Trophoblast cell (in vitro differentiated cells and primary cell): ENCODE data around the gene TSPAN5.

ENCODE experiments used
- DNase-seq, 2 donors: peaks; one replicate each; pipeline ENCODE4 v3.0.0-alpha.2; 2016
- H2AFZ ChIP-seq: 2 replicates; pipeline ENCODE4 v1.6.1; 2013; ENCODE audit warnings: low read length, moderate library complexity, mild to moderate bottlenecking; ENCODE audit not compliant: insufficient read depth, poor library complexity
- H2AK5ac ChIP-seq: 2 replicates; pipeline ENCODE4 v1.6.1; 2013; ENCODE audit warnings: mild to moderate bottlenecking, low read length
- H2BK120ac ChIP-seq: 2 replicates; pipeline ENCODE4 v1.6.1; 2013; ENCODE audit warnings: low read length, mild to moderate bottlenecking, moderate library complexity; ENCODE audit not compliant: insufficient read depth, poor library complexity
- H2BK12ac ChIP-seq: 2 replicates; pipeline ENCODE4 v1.6.1; 2013; ENCODE audit warnings: mild to moderate bottlenecking, low read length, moderate library complexity
- H2BK5ac ChIP-seq: 2 replicates; pipeline ENCODE4 v1.6.1; 2013; ENCODE audit warnings: low read length, low read depth, moderate library complexity, mild to moderate bottlenecking; ENCODE audit not compliant: poor library complexity
- H3K14ac ChIP-seq: 2 replicates; pipeline ENCODE4 v1.6.1; 2013; ENCODE audit warnings: mild to moderate bottlenecking, low read length
- H3K18ac ChIP-seq: 2 replicates; pipeline ENCODE4 v1.6.1; 2013; ENCODE audit warnings: mild to moderate bottlenecking, low read length
- H3K23ac ChIP-seq: 2 replicates; pipeline ENCODE4 v1.6.1; 2013; ENCODE audit warnings: low read length
- H3K27ac ChIP-seq: 2 replicates; pipeline ENCODE4 v1.5.1; 2013; ENCODE audit warnings: low read depth, mild to moderate bottlenecking, inconsistent platforms, low read length, moderate library complexity
- H3K27me3 ChIP-seq: 2 replicates; pipeline ENCODE4 v1.6.1; 2013; ENCODE audit warnings: inconsistent platforms, mild to moderate bottlenecking, low read length, moderate library complexity; ENCODE audit not compliant: insufficient read depth
- H3K36me3 ChIP-seq, 2 experiments: 1 replicate in 1 of 2; 2 replicates in 1 of 2; pipeline ENCODE4 v1.6.1; 2013; ENCODE audit warnings: low read length in 2 of 2, mild to moderate bottlenecking in 2 of 2, moderate library complexity in 1 of 2; ENCODE audit not compliant: insufficient read depth in 2 of 2, control insufficient read depth in 1 of 2
- H3K4ac ChIP-seq: 2 replicates; pipeline ENCODE4 v1.6.1; 2013; ENCODE audit warnings: low read depth, mild to moderate bottlenecking, low read length, moderate library complexity
- H3K4me1 ChIP-seq, 2 experiments: 1 replicate in 1 of 2; 2 replicates in 1 of 2; pipeline ENCODE4 v1.6.1; 2013; ENCODE audit warnings: low read length in 2 of 2, mild to moderate bottlenecking in 2 of 2, moderate library complexity in 1 of 2; ENCODE audit not compliant: insufficient read depth in 2 of 2, control insufficient read depth in 1 of 2
- H3K4me2 ChIP-seq: 2 replicates; pipeline ENCODE4 v1.6.1; 2013; ENCODE audit warnings: inconsistent platforms, mild to moderate bottlenecking, low read length, moderate library complexity
- H3K4me3 ChIP-seq: 2 replicates; pipeline ENCODE4 v1.5.1; 2013; ENCODE audit warnings: mild to moderate bottlenecking, low read depth, low read length, inconsistent platforms
- H3K79me1 ChIP-seq: one replicate; pipeline ENCODE4 v1.6.1; 2013; ENCODE audit warnings: low read length
- H3K79me2 ChIP-seq: 2 replicates; pipeline ENCODE4 v1.6.1; 2013; ENCODE audit warnings: low read length, mild to moderate bottlenecking; ENCODE audit not compliant: control insufficient read depth, insufficient read depth, poor library complexity
- H3K9ac ChIP-seq: 2 replicates; pipeline ENCODE4 v1.6.1; 2013; ENCODE audit warnings: mild to moderate bottlenecking, low read length
- H3K9me3 ChIP-seq: 2 replicates; pipeline ENCODE4 v1.6.1; 2013; ENCODE audit warnings: low read depth, mild to moderate bottlenecking, control low read depth, inconsistent platforms, low read length; ENCODE audit not compliant: insufficient read depth
- H4K12ac ChIP-seq: 2 replicates; pipeline ENCODE4 v1.6.1; 2013; ENCODE audit warnings: low read depth, mild to moderate bottlenecking, low read length, moderate library complexity
- H4K8ac ChIP-seq: 2 replicates; pipeline ENCODE4 v1.6.1; 2013; ENCODE audit warnings: low read depth, mild to moderate bottlenecking, low read length, moderate library complexity
- H4K91ac ChIP-seq: one replicate; pipeline ENCODE4 v1.6.1; 2013; ENCODE audit warnings: low read depth, mild to moderate bottlenecking, low read length, moderate library complexity
- WGBS: extraction: QIAGEN DNeasy Blood & Tissue Kit; methylation state at CpG from one replicate; pipeline ENCODE4 v1.1.7; 2013; ENCODE audit warnings: missing lambda C conversion rate; ENCODE audit not compliant: insufficient read length, insufficient coverage; ENCODE audit errors: extremely low coverage; 5-methylcytosine and 5-hydroxymethylcytosine counted together

Gene TSPAN5

GRCh38 chr4:98423009-98423408 is 235.4 kb downstream of the TSPAN5 start:
- no peak overlapping the region for H3K27ac ChIP-seq

DNA sequence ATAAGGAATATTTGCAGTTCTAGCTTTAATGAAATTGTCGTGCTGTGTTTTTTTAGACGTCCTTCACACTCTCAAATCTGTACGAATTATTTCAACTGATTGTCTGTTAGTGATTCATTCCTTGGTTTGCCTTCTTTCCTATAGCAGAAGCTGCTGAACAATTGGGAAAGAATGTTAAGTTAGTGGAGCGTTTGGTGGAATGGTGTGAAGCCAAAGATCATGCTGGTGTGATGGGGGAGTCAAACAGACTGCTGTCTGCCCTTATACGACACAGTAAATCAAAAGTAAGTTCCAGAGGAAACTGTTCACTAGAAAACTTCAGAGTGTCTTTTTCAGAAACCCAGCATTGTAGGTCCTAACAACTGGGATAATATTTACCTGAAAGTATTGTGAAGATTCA is 237.3 kb downstream of the TSPAN5 start:
- Histone ChIP-seq H3K4me3 (no peak overlapping the region), H3K36me3 (no peaks in the 10 kb centered on the region), H3K4me2 (no peak overlapping the region), H3K9ac (no peak overlapping the region), H4K12ac (no peak overlapping the region), H3K79me1 (no peaks in the 10 kb centered on the region), H4K91ac (no peak overlapping the region), H2BK120ac (no peak overlapping the region), H3K4me1 (no peaks in the 10 kb centered on the region), H2BK5ac (no peak overlapping the region), H3K27ac (no peak overlapping the region), H3K18ac (no peak overlapping the region), H3K27me3 (no peaks in the 10 kb centered on the region), H3K23ac (no peak overlapping the region), H3K9me3 (no peaks in the 10 kb centered on the region), H3K79me2 (no peaks in the 10 kb centered on the region), H2AK5ac (no peak overlapping the region), H3K14ac (no peak overlapping the region), H2AFZ (no peak overlapping the region), H4K8ac (no peak overlapping the region), H2BK12ac (no peak overlapping the region), H3K4ac (no peak overlapping the region)
- WGBS, result no CpG with 5 or more reads among the region's 5 CpGs
- DNase-seq, result peak; percentile 61 to 78

More at GRCh38 chr4:98423009-98423408, 235.4 kb downstream of the TSPAN5 start:
- H3K27me3 ChIP-seq, result no peaks in the 10 kb centered on the region
- no peak overlapping the region for H3K9ac ChIP-seq
- H4K91ac ChIP-seq, result no peak overlapping the region
- no peak overlapping the region for H2BK12ac ChIP-seq
- no peaks in the 10 kb centered on the region for H3K9me3 ChIP-seq
- no peak overlapping the region for H4K12ac ChIP-seq
- H3K18ac ChIP-seq, result no peak overlapping the region
- no peak overlapping the region for H3K4ac ChIP-seq
- H3K79me1 ChIP-seq, result no peaks in the 10 kb centered on the region
- H3K4me2 ChIP-seq, result no peak overlapping the region
- no peak for DNase-seq
- no peak overlapping the region for H2AK5ac ChIP-seq
- no peak overlapping the region for H3K23ac ChIP-seq
- no peak overlapping the region for H2BK120ac ChIP-seq
- no peaks in the 10 kb centered on the region for H3K36me3 ChIP-seq
- H3K4me1 ChIP-seq, result no peaks in the 10 kb centered on the region
- H3K4me3 ChIP-seq, result no peak overlapping the region
- no peak overlapping the region for H4K8ac ChIP-seq
- H3K14ac ChIP-seq, result no peak overlapping the region
- H3K79me2 ChIP-seq, result no peaks in the 10 kb centered on the region
- no peak overlapping the region for H2BK5ac ChIP-seq
- H2AFZ ChIP-seq, result no peak overlapping the region
- no CpG with 5 or more reads among the region's 4 CpGs for WGBS
